ENCODE results near the gene EEFSEC. TPM values are rescaled to one million over a fixed set of nuclear protein-coding genes. Genes with fewer than 3 reads are reported as not detected.

Gene EEFSEC
- total RNA-seq, 1 experiment from 2014 or later: 9.5 TPM

GRCh38 chr3:128245460-128245859, 92.2 kb downstream of the EEFSEC start:
- no peak overlapping the region for H3K56ac ChIP-seq (ENCODE audit: insufficient read length, low read depth, low read length)
- Mint-ChIP-seq H3K27ac (no peak overlapping the region; a peak in 2 of 7 replicates), H3K36me3 (ENCODE audit: insufficient read depth in 1 of 3, low read depth in 3 of 3) (peaks cover 0 to 2% (median 0%) of the 10 kb centered on the region in 3 experiments; a peak in 1 of 7 replicates), H3K27me3 (ENCODE audit: low read depth) (no peaks in the 10 kb centered on the region), H3K9me3 (no peaks in the 10 kb centered on the region), H3K4me3 (no peak overlapping the region), H3K4me1 (no peaks in the 10 kb centered on the region)
- H2BK5ac ChIP-seq (ENCODE audit: insufficient read length, low read length): no peak overlapping the region
- no peaks in the 10 kb centered on the region for H3K9me3 ChIP-seq (ENCODE audit: control insufficient read depth, low read depth, low read length)
- no peak overlapping the region for H3K27ac ChIP-seq (ENCODE audit: insufficient read length, low read depth, low read length)
- H3K4ac ChIP-seq (ENCODE audit: low read depth, low read length): no peak overlapping the region
- no CpG with 5 or more reads among the region's 5 CpGs for WGBS (ENCODE audit: extremely low coverage, insufficient read length, low lambda C conversion rate)
- H3T11ph ChIP-seq (ENCODE audit: low read length): no peak overlapping the region
- no peak overlapping the region for H3K14ac ChIP-seq (ENCODE audit: insufficient read depth, low read length)
- no peak overlapping the region for H3K4me2 ChIP-seq (ENCODE audit: insufficient read depth, insufficient read length, low read length)
- no peaks in the 10 kb centered on the region for H3K79me1 ChIP-seq (ENCODE audit: insufficient read depth, low read depth, low read length, poor library complexity, severe bottlenecking)
- no peak overlapping the region for H2BK120ac ChIP-seq (ENCODE audit: low read depth, low read length, poor library complexity, severe bottlenecking)
- H2BK20ac ChIP-seq (ENCODE audit: low read depth, low read length, poor library complexity, severe bottlenecking): no peak overlapping the region
- H3K27me3 ChIP-seq (ENCODE audit: insufficient read depth, low read length): no peaks in the 10 kb centered on the region
- no peak overlapping the region for H4K5ac ChIP-seq (ENCODE audit: insufficient read length, low read depth, low read length)
- no peaks in the 10 kb centered on the region for H3K4me1 ChIP-seq (ENCODE audit: insufficient read depth, low read length)
- H2AK5ac ChIP-seq (ENCODE audit: insufficient read length, low read length): no peak overlapping the region
- H4K20me1 ChIP-seq (ENCODE audit: control insufficient read depth, insufficient read depth, insufficient read length): no peaks in the 10 kb centered on the region
- no peak for TF ChIP-seq CTCF (conservative IDR thresholded peaks at IDR 0.05)
- H3K23ac ChIP-seq (ENCODE audit: insufficient read length, low read depth, low read length): no peak overlapping the region
- no peak overlapping the region for H3K18ac ChIP-seq (ENCODE audit: insufficient read length, low read depth, low read length)
- no peak overlapping the region for H4K91ac ChIP-seq (ENCODE audit: insufficient read length, low read depth, low read length)
- no peak overlapping the region for H2BK15ac ChIP-seq (ENCODE audit: low read depth, low read length)
- H2AFZ ChIP-seq (ENCODE audit: low read length): no peak overlapping the region
- H2BK12ac ChIP-seq (ENCODE audit: insufficient read length, low read depth, low read length): no peak overlapping the region
- no peaks in the 10 kb centered on the region for H3K79me2 ChIP-seq (ENCODE audit: insufficient read depth, low read length)
- no peak for DNase-seq
- H3K23me2 ChIP-seq (ENCODE audit: insufficient read length, low read depth, low read length, poor library complexity, severe bottlenecking): no peaks in the 10 kb centered on the region
- H4K8ac ChIP-seq (replicated peaks; ENCODE audit: insufficient read length, low read depth, low read length): no peak overlapping the region
- no peak overlapping the region for H3K9ac ChIP-seq (ENCODE audit: extremely low read depth, insufficient read length, low read length)
